CD14-positive monocyte (primary cell): ENCODE measurements around the gene ROMO1. TPM values are rescaled to one million over a fixed set of nuclear protein-coding genes. Genes with fewer than 3 reads are reported as not detected.
A peak's percentile ranks its signal among the peaks of the same experiment; 100 is the strongest.

ENCODE experiments used
- DNase-seq, 3 donors: peaks; one replicate each; pipeline ENCODE4 v3.0.0-alpha.2; 2011 to 2022
- H2AFZ ChIP-seq: 2 replicates; pipeline ENCODE4 v1.6.0; 2012; ENCODE audit warnings: mild to moderate bottlenecking, low read depth, low read length, inconsistent platforms; ENCODE audit not compliant: insufficient read depth, poor library complexity, severe bottlenecking
- H3K27ac ChIP-seq, 2 donors: 1 replicate in 1 of 2; 2 replicates in 1 of 2; pipeline ENCODE4 v1.5.1; 2012 to 2013; ENCODE audit warnings: low read length in 2 of 2, control low read depth in 1 of 2, inconsistent platforms in 1 of 2, low read depth in 1 of 2, mild to moderate bottlenecking in 1 of 2
- H3K27me3 ChIP-seq, 2 donors: one replicate each; pipeline versions ENCODE4 v1.6.0 to v1.6.1; 2011 to 2013; ENCODE audit warnings: low read length in 2 of 2; ENCODE audit not compliant: control insufficient read depth in 2 of 2, insufficient read depth in 2 of 2
- H3K36me3 ChIP-seq, 2 donors: replicated peaks in 1 of 2; 1 replicate in 1 of 2; 2 replicates in 1 of 2; pipeline versions ENCODE4 v1.5.1 to v1.6.1; 2012 to 2013; ENCODE audit warnings: low read length in 2 of 2, control low read depth in 1 of 2, inconsistent platforms in 1 of 2, mild to moderate bottlenecking in 1 of 2; ENCODE audit not compliant: insufficient read depth in 2 of 2, control insufficient read depth in 1 of 2
- H3K4me1 ChIP-seq, 2 donors: 1 replicate in 1 of 2; 2 replicates in 1 of 2; pipeline versions ENCODE4 v1.5.1 to v1.6.1; 2012 to 2013; ENCODE audit warnings: low read length in 2 of 2, control low read depth in 1 of 2, inconsistent platforms in 1 of 2, mild to moderate bottlenecking in 1 of 2, moderate library complexity in 1 of 2; ENCODE audit not compliant: insufficient read depth in 2 of 2, control insufficient read depth in 1 of 2
- H3K4me2 ChIP-seq: replicated peaks from 2 replicates; pipeline ENCODE3; 2012; ENCODE audit warnings: low read length, moderate library complexity, mild to moderate bottlenecking; ENCODE audit not compliant: poor library complexity, severe bottlenecking; ENCODE audit errors: extremely low read depth
- H3K4me3 ChIP-seq, 3 experiments: fragments of 200-600 bp in 1 of 3; sonication (generic) in 1 of 3; replicated peaks in 1 of 3; 1 replicate in 2 of 3; 2 replicates in 1 of 3; pipeline ENCODE4 v1.5.1; 2011 to 2013; ENCODE audit warnings: low read length in 3 of 3, mild to moderate bottlenecking in 3 of 3, control low read depth in 2 of 3, low read depth in 2 of 3, inconsistent platforms in 1 of 3, moderate library complexity in 1 of 3
- H3K79me2 ChIP-seq: 2 replicates; pipeline ENCODE4 v1.6.0; 2012; ENCODE audit warnings: mild to moderate bottlenecking, control low read depth, inconsistent platforms, low read length, moderate library complexity; ENCODE audit not compliant: insufficient read depth
- H3K9ac ChIP-seq: 2 replicates; pipeline ENCODE4 v1.6.0; 2017; ENCODE audit warnings: low read length, mild to moderate bottlenecking; ENCODE audit not compliant: insufficient read depth, poor library complexity, severe bottlenecking
- H3K9me3 ChIP-seq, 2 donors: replicated peaks in 1 of 2; 1 replicate in 1 of 2; 2 replicates in 1 of 2; pipeline versions ENCODE4 v1.5.1 to v1.6.1; 2012 to 2013; ENCODE audit warnings: low read length in 2 of 2, control low read depth in 1 of 2; ENCODE audit not compliant: control insufficient read depth in 1 of 2, insufficient read depth in 1 of 2
- H4K20me1 ChIP-seq: 2 replicates; pipeline ENCODE4 v1.6.0; 2012; ENCODE audit warnings: mild to moderate bottlenecking, low read length, control low read depth, moderate library complexity; ENCODE audit not compliant: insufficient read depth
- H3K27ac Mint-ChIP-seq, 7 donors: one replicate each; pipeline ENCODE4 v1.8.0; 2020; ENCODE audit warnings: mild to moderate bottlenecking in 7 of 7, mixed read lengths in 7 of 7, moderate library complexity in 6 of 7, inconsistent platforms in 2 of 7
- H3K27me3 Mint-ChIP-seq, 3 donors: one replicate each; pipeline ENCODE4 v1.8.0; 2021 to 2022; ENCODE audit warnings: low read depth in 3 of 3, mild to moderate bottlenecking in 3 of 3, mixed read lengths in 3 of 3, moderate library complexity in 3 of 3, inconsistent platforms in 1 of 3
- H3K36me3 Mint-ChIP-seq, 2 donors: one replicate each; pipeline ENCODE4 v1.8.0; 2020; ENCODE audit warnings: mixed read lengths in 2 of 2, inconsistent platforms in 1 of 2, mild to moderate bottlenecking in 1 of 2
- H3K4me1 Mint-ChIP-seq: one replicate; pipeline ENCODE4 v1.8.0; 2020; ENCODE audit warnings: mild to moderate bottlenecking, mixed read lengths
- H3K4me3 Mint-ChIP-seq, 2 donors: one replicate each; pipeline ENCODE4 v1.8.0; 2020; ENCODE audit warnings: mild to moderate bottlenecking in 2 of 2, mixed read lengths in 2 of 2, moderate library complexity in 1 of 2
- H3K9me3 Mint-ChIP-seq, 7 donors: one replicate each; pipeline ENCODE4 v1.8.0; 2020 to 2022; ENCODE audit warnings: mixed read lengths in 7 of 7, mild to moderate bottlenecking in 6 of 7, moderate library complexity in 6 of 7, inconsistent platforms in 2 of 7
- WGBS: methylation state at CpG from one replicate; pipeline ENCODE4 v1.1.5; 2013; ENCODE audit warnings: missing lambda C conversion rate; ENCODE audit not compliant: insufficient coverage; 5-methylcytosine and 5-hydroxymethylcytosine counted together
- intact Hi-C, 2 donors: fragments of 100-400 bp; cut with micrococcal nuclease; formaldehyde crosslinking; loops; one replicate each; pipeline versions ENCODE4 v1.15.0 to v1.15.1; 2023
- polyA plus RNA-seq, 3 donors: library from polyadenylated mRNA; depleted of rRNA in 1 of 3; unstranded in 2 of 3; stranded (reverse) in 1 of 3; fragments of 300-500 nt in 2 of 3; fragments of >200 nt in 1 of 3; fragmentation: Illumina TruSeq in 2 of 3; gene quantifications; 1 replicate in 2 of 3; 2 replicates in 1 of 3; pipeline ENCODE4 v1.2.3, GENCODE V29; 2012 to 2021
- TF ChIP-seq, protein P1 (sequence below): fragments of 200-600 bp; IDR thresholded peaks from one replicate; pipeline ENCODE4 v1.8.0; 2022; ENCODE audit warnings: antibody characterized with exemption, mild to moderate bottlenecking

ROMO1 gene
- polyA plus RNA-seq, 3 donors: 220 to 448 (median 352) TPM

DNA sequence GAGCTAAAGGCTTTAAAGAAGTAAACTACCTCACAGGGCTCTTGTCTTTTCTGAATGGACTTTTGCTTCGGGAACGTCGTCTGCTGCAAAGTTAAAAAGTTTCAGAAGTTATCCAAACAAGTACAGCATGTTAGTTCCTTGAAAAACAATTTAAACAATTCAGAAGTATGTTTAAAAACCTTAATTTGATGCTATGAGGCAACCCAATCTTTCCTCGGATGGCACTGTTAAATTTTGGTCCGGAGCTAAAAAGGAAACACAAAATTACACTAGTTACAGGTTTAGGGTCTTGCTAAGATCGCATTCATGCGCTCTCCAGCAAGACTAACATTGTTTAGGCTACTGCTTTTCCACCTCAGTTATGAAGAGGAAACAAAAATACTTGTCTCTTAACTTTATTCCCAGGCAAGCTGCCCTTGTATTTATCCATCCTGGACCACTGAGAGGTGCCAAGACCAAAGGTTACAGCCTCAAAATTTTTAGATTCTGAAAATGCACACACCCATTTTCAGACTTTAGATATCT, 30.1 kb downstream of the ROMO1 start:
- TF ChIP-seq, protein P1, sequence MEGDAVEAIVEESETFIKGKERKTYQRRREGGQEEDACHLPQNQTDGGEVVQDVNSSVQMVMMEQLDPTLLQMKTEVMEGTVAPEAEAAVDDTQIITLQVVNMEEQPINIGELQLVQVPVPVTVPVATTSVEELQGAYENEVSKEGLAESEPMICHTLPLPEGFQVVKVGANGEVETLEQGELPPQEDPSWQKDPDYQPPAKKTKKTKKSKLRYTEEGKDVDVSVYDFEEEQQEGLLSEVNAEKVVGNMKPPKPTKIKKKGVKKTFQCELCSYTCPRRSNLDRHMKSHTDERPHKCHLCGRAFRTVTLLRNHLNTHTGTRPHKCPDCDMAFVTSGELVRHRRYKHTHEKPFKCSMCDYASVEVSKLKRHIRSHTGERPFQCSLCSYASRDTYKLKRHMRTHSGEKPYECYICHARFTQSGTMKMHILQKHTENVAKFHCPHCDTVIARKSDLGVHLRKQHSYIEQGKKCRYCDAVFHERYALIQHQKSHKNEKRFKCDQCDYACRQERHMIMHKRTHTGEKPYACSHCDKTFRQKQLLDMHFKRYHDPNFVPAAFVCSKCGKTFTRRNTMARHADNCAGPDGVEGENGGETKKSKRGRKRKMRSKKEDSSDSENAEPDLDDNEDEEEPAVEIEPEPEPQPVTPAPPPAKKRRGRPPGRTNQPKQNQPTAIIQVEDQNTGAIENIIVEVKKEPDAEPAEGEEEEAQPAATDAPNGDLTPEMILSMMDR: no peak
- Mint-ChIP-seq H3K27ac (no peak overlapping the region), H3K4me1 (peaks cover 2% of the 10 kb centered on the region), H3K27me3 (peaks cover 0 to 2% (median 0%) of the 10 kb centered on the region in 3 donors), H3K36me3 (peaks cover 74 to 95% of the 10 kb centered on the region in 2 donors), H3K4me3 (no peak overlapping the region), H3K9me3 (peaks cover 0 to 2% (median 0%) of the 10 kb centered on the region in 7 donors)
- no peak overlapping the region for H3K4me2 ChIP-seq
- intact Hi-C loops: no loop called here
- H3K4me1 ChIP-seq: no peaks in the 10 kb centered on the region
- DNase-seq: no peak
- no peak overlapping the region for H3K27ac ChIP-seq
- no peak overlapping the region for H2AFZ ChIP-seq
- H3K9ac ChIP-seq: no peak overlapping the region
- no CpG with 5 or more reads among the region's 7 CpGs for WGBS
- no peaks in the 10 kb centered on the region for H3K27me3 ChIP-seq
- peaks cover 95 to 98% of the 10 kb centered on the region in 2 donors for H3K36me3 ChIP-seq
- no peaks in the 10 kb centered on the region for H3K9me3 ChIP-seq
- no peak overlapping the region for H3K4me3 ChIP-seq
- H4K20me1 ChIP-seq: peaks cover 100% of the 10 kb centered on the region
- peaks cover 96% of the 10 kb centered on the region for H3K79me2 ChIP-seq

DNA sequence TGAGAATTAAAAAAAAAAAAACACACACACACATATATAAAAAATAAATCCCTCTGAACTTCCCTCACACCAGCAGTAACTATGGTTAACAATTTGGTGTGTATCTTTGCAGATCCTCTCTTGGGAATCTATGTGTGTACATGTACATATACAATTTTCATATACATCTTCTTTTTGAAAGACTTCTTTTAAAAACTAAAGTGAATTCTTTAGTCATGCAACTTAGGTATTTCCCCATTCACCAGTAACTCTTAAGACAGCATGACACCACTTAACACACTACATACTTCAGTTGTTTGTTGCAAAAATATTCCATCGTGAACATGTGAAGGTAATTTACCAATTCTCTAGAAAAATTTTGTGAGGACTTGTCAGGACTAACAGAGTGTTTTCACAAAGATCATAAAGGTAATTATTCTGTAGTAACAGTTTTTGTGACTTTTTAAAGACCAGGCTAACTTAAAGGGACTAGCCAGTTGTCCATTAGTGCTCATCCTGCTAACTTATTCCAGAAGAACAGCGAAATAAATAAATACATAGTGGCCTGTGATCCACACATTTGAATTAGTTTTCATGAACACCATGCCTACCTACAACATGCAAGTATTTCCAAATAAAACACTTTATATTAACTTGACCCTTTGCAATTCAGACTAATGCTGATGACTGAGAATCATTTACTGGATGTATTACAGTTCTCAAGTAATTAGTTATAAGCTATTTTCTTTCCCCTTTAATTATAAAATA, 30.8 kb downstream of the ROMO1 start:
- Mint-ChIP-seq H3K36me3 (peaks cover 74 to 95% of the 10 kb centered on the region in 2 donors), H3K27me3 (peaks cover 0 to 2% (median 0%) of the 10 kb centered on the region in 3 donors), H3K9me3 (peaks cover 0 to 2% (median 0%) of the 10 kb centered on the region in 7 donors), H3K27ac (peak overlapping the region in 2 of 7 donors; percentile 20 to 32), H3K4me1 (peaks cover 5% of the 10 kb centered on the region), H3K4me3 (no peak overlapping the region)
- DNase-seq: no peak
- 100% methylated on average over 1 of the region's 2 CpGs for WGBS
- TF ChIP-seq, protein P1: no peak
- Histone ChIP-seq H4K20me1 (peaks cover 100% of the 10 kb centered on the region), H3K9ac (no peak overlapping the region), H3K36me3 (peaks cover 95 to 98% of the 10 kb centered on the region in 2 donors), H3K27ac (peak overlapping the region in 1 of 2 donors; percentile 32), H3K79me2 (peaks cover 96% of the 10 kb centered on the region), H3K4me2 (no peak overlapping the region), H2AFZ (no peak overlapping the region), H3K4me1 (no peaks in the 10 kb centered on the region), H3K4me3 (no peak overlapping the region), H3K9me3 (no peaks in the 10 kb centered on the region), H3K27me3 (no peaks in the 10 kb centered on the region)
- intact Hi-C loops: loop anchor here in 1 of 2 donors (5.0 kb wide), 2 partner anchors 33 to 42 kb away; partner anchors contain the start of genes NFS1, PHF20 and ROMO1
